Mammary epithelial cell (primary cell): ENCODE data around the gene LRP2.

Source experiments
- CTCF ChIP-seq, 2 donors: IDR thresholded peaks in 1 of 2; conservative IDR thresholded peaks in 1 of 2; 2 replicates each; pipeline ENCODE4 v1.5.1; 2011 to 2012; ENCODE audit warnings: inconsistent platforms in 2 of 2, low read length in 2 of 2, mild to moderate bottlenecking in 2 of 2, control low read depth in 1 of 2, low read depth in 1 of 2; ENCODE audit not compliant: insufficient read depth in 1 of 2; ENCODE audit errors: extremely low read depth in 1 of 2
- EZH2 ChIP-seq: IDR thresholded peaks from 2 replicates; pipeline ENCODE4 v1.6.1; 2012; ENCODE audit warnings: low read length, inconsistent platforms, borderline replicate concordance

- TF ChIP-seq EZH2 (no peak), CTCF (conservative IDR thresholded peaks at IDR 0.05 in 1 of 2, IDR thresholded peaks at IDR 0.05 in 1 of 2; ENCODE audit: extremely low read depth in 1 of 2, insufficient read depth in 1 of 2, low read depth in 1 of 2, low read length in 2 of 2) (no peak)
Observed at GRCh38 chr2:169114056-169114455, 248.3 kb downstream of the LRP2 start.
